Fibroblast of mammary gland (primary cell): Measurements from ENCODE around the gene LYPD5.

ENCODE experiments used
- DNase-seq: peaks from one replicate; pipeline ENCODE4 v3.0.0-alpha.2; 2010; ENCODE audit warnings: low read depth
- H3K4me3 ChIP-seq: 2 replicates; pipeline ENCODE4 v1.5.1; 2011; ENCODE audit warnings: low read depth, mild to moderate bottlenecking, low read length, moderate library complexity; ENCODE audit not compliant: control insufficient read depth
- TF ChIP-seq, protein P1 (sequence below): conservative IDR thresholded peaks from 2 replicates; pipeline ENCODE4 v1.5.1; 2011; ENCODE audit warnings: low read depth, low read length, inconsistent platforms; ENCODE audit not compliant: control insufficient read depth, insufficient read depth

Gene LYPD5

DNA sequence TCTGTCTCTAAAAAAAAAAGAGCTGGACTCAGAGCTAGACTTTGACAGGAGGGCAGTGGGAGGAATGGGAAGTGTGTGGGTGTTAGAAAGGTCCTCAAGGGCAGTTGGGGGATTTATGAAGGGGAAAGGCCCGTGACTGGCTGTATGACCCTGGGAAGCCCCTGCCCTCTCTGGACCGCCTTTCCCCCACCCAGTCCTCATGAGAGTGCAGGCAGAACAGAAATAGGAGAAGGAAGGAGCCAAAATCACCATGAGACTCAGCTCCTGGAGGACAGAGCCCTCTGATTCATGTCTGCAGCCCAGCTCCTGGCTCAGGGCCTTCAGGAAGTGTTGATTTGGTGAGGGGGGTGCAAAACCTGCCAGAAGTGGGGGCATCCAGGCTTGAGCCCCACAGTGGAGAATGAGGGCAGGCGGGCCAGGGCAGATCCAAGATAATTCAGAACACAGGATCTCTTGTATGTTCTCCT is 38.7 kb downstream of the LYPD5 start:
- DNase-seq: peak; percentile 77
- TF ChIP-seq, protein P1, sequence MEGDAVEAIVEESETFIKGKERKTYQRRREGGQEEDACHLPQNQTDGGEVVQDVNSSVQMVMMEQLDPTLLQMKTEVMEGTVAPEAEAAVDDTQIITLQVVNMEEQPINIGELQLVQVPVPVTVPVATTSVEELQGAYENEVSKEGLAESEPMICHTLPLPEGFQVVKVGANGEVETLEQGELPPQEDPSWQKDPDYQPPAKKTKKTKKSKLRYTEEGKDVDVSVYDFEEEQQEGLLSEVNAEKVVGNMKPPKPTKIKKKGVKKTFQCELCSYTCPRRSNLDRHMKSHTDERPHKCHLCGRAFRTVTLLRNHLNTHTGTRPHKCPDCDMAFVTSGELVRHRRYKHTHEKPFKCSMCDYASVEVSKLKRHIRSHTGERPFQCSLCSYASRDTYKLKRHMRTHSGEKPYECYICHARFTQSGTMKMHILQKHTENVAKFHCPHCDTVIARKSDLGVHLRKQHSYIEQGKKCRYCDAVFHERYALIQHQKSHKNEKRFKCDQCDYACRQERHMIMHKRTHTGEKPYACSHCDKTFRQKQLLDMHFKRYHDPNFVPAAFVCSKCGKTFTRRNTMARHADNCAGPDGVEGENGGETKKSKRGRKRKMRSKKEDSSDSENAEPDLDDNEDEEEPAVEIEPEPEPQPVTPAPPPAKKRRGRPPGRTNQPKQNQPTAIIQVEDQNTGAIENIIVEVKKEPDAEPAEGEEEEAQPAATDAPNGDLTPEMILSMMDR: no peak
- no peak overlapping the region for H3K4me3 ChIP-seq

DNA sequence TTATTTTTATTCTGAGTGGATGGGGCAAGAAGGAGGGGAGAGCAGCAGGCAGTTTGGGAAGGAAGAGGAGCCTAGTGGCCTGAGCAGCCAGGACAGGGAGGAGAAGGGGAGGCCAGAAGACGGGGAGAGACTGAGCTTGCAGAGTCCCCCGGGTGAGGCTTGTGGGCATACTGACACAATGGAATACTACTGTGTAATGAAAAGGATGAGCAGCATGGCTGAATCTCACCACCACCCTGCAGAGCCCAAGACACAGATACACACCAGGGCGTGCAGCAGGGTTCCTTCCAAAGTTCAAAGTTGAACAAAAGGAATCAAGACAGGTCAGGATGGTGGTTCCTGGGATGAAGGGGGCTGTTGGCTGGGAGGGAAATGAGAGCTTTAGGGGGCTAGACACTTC is 39.4 kb downstream of the LYPD5 start:
- no peak overlapping the region for H3K4me3 ChIP-seq
- no peak for DNase-seq
- TF ChIP-seq, protein P1: no peak

DNA sequence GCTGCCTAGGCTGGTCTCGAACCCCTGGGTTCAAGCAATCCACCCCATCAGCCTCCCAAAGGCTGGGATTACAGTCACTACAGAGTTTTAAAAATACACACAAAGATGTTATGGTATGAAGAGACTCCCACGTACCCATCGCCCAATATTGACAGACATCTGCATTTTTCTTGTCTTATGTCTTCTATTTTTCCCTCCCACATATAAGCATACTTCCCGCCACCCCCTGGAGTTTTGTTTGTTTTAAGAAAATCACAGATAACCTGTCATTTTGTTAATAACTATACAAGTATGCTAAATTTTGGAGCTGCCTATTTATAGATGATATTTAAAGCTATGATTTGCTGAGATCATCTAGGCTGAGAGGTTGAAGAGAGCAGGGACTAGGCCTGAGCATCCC is 41.3 kb downstream of the LYPD5 start:
- no peak for DNase-seq
- TF ChIP-seq, protein P1: no peak
- no peak overlapping the region for H3K4me3 ChIP-seq

DNA sequence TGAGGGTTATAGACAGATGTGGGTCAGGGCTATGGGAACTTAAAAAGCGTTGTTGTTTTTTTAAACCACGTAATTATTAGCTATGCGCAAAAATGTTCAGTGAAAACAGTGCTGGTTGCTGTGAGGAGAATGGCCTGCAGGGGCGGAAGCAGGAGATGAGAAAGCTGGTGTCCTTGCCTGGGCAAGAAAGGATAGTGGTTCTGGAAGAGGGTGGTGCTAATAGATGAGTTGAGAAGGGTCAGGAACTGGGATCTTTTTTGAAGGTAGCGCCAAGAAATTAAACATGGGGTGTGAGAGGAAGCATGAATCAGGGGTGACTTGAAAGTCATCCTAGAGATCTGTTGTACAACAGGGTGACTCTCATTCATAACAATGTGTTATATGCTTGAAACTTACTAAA is 42.7 kb downstream of the LYPD5 start:
- DNase-seq: peak; percentile 88
- no peak overlapping the region for H3K4me3 ChIP-seq

DNA sequence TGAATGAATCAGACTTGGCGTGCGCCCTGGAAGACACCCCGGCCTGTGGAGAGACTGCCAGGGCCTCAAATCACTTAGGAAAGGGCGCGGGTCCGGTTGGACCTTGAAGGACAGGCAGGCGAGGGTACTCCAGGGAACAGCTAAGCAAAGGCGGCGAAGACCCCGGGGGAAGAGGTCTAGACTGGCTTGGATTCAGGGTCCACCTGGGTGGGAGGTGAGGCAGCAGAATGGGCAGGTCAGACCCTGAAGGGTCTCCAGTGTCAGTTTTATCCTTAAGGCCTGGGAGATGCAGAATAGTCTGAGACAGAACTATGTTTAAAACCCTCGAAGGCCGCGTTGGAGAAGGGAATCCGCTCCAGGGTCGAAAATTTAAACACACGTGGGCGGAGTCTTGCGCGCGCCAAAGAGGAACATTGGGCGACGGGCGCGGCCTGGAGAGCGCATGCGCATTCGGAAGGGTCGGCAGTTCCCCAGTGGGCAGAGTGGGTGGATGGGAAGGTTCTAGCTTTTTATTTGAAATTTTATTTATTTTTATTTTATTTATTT is 46.9 kb downstream of the LYPD5 start:
- TF ChIP-seq, protein P1: no peak
- H3K4me3 ChIP-seq: peak overlapping the region; percentile 83
- DNase-seq: peak; percentile 68

More for the DNA sequence above, 42.7 kb downstream of the LYPD5 start:
- TF ChIP-seq, protein P1: peak; percentile 68

DNA sequence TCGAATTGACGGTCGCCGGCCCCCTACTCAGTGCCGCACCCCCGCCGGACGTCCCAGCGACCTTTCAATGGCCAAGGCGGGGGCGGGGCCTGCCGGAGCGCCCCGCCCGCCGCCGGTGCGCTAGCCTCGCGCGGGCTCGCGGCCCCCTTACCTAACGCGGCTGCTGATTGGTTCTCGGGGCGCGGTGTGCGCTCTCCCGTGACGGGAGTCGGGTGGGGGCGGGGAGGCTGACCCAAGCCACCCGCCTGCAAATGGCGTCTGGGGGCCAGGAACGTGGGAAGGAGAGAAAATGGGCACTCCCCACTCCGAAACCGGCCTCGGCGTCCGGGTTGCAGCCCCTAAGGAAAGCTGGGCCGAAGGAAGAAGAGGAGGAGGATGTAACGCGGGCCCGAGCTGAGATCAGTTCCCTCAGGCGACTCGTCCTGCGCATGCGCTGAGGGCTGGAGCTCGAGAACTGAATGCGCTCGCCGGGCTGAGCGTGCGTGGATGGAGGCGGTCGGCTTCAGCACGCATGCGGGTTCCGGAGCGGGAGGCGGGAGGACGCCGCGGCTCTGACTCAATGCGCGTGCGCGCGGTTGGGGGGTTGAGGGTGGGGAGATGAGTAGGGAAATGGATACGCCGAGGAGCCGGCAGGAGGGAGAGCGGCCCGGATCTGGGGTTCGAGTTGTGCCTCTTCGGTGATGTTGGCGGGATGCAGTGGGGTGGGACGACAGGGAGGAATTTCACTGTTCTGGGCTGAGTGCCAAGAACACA is 47.6 kb downstream of the LYPD5 start, which contains the start of gene SMG9:
SMG9 (minus strand) TSS at position 460 of the 753 bp plus-strand sequence. CDS start 4,221 bp downstream, outside the sequence.
- H3K4me3 ChIP-seq: peak within 1 kb of the TSS; percentile 83
- peak; percentile 98 for DNase-seq

More for the DNA sequence above, 47.6 kb downstream of the LYPD5 start, which contains the start of gene SMG9:
- TF ChIP-seq, protein P1: no peak
